Upper lobe of left lung (tissue), 6 donors: ENCODE data around the gene MIS18A. TPM values are rescaled to one million over a fixed set of nuclear protein-coding genes. Genes with fewer than 3 reads are reported as not detected.
A peak's percentile ranks its signal among the peaks of the same experiment; 100 is the strongest.

ENCODE experiments used
- ATAC-seq, 2 donors: fragments of 200-7000 bp; cut with Tn5 transposase; one replicate each; pipeline ENCODE4 v1.9.1; 2022; ENCODE audit warnings: mild to moderate bottlenecking in 2 of 2, moderate library complexity in 2 of 2; ENCODE audit not compliant: low FRiP score in 2 of 2
- DNase-seq, 2 donors: peaks; one replicate each; pipeline ENCODE4 v3.0.0-alpha.2; 2019 to 2020
- H3K27ac ChIP-seq, 4 donors: fragments of 200-600 bp; sonication (generic); one replicate each; pipeline ENCODE4 v1.5.1; 2016 to 2019
- H3K27me3 ChIP-seq, 4 donors: fragments of 200-600 bp; sonication (generic); one replicate each; pipeline ENCODE4 v1.5.1; 2017 to 2019
- H3K36me3 ChIP-seq, 4 donors: fragments of 200-600 bp; sonication (generic); one replicate each; pipeline ENCODE4 v1.5.1; 2016 to 2019
- H3K4me1 ChIP-seq, 4 donors: fragments of 200-600 bp; sonication (generic); one replicate each; pipeline ENCODE4 v1.5.1; 2018 to 2019
- H3K4me3 ChIP-seq, 4 donors: fragments of 200-600 bp; sonication (generic); one replicate each; pipeline ENCODE4 v1.5.1; 2017 to 2019; ENCODE audit warnings: mild to moderate bottlenecking in 2 of 4, moderate library complexity in 1 of 4
- H3K9me3 ChIP-seq, 4 donors: fragments of 200-600 bp; sonication (generic); one replicate each; pipeline ENCODE4 v1.5.1; 2018 to 2019
- CTCF ChIP-seq, 6 experiments: fragments of 450-650 bp in 4 of 6; fragments of 200-600 bp in 2 of 6; sonication (generic) in 2 of 6; IDR thresholded peaks; one replicate each; pipeline ENCODE4 v1.5.1; 2016 to 2019; ENCODE audit warnings: antibody characterized with exemption in 6 of 6
- EP300 ChIP-seq, 4 donors: sonication (generic); formaldehyde crosslinking; IDR thresholded peaks; one replicate each; pipeline ENCODE4 v1.5.1; 2017; ENCODE audit warnings: antibody characterized with exemption in 4 of 4, control low read depth in 2 of 4
- POLR2A ChIP-seq, 4 donors: fragments of 450-650 bp; IDR thresholded peaks; one replicate each; pipeline ENCODE4 v1.5.1; 2016 to 2017; ENCODE audit warnings: antibody characterized with exemption in 4 of 4, mild to moderate bottlenecking in 2 of 4
- POLR2AphosphoS5 ChIP-seq, 2 donors: sonication (generic); formaldehyde crosslinking; IDR thresholded peaks; one replicate each; pipeline ENCODE4 v1.5.1; 2017; ENCODE audit warnings: antibody characterized with exemption in 2 of 2
- WGBS, 2 donors: methylation state at CpG; one replicate each; pipeline ENCODE4 v1.1.5; 2017 to 2018; 5-methylcytosine and 5-hydroxymethylcytosine counted together
- total RNA-seq, 6 donors: library from RNA; depleted of rRNA in 4 of 6; stranded (reverse); fragments of >200 nt in 4 of 6; gene quantifications; one replicate each; pipeline versions ENCODE4 v1.1.0 to v1.2.1, GENCODE V29; 2016 to 2021
- donor health status: DM: no; HTN: no; CAD: no; lungs with moderate emphysema.
- donor health status: DM: no; HTN: yes; CAD: no; lungs with severe emphysema.

Gene MIS18A
- total RNA-seq, 6 donors from 2014 or later, result 3.3 to 7.8 (median 5.4) TPM; not detected in 1

DNA sequence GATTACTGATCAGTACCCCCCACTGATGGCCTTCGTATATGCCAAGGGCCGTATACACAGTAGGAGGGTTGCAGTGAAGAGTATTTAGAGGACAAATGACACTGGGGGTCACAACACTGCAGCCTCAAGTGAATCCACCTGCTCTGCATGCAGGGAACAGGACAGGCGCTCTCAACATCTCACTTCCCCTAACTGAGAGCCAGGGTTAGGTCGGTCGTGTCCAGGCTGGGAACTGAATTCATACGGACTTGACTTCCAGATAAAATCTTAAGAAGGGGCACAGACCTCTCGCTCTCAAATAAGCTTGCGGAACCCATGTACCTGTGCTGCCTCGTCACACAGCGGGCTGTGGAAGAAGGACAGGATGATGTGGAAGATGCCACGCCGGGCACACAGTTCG is 42.6 kb upstream of the MIS18A start:
- Histone ChIP-seq H3K9me3 (no peaks in the 10 kb centered on the region), H3K4me1 (no peaks in the 10 kb centered on the region), H3K27me3 (no peaks in the 10 kb centered on the region), H3K36me3 (peaks cover 23 to 94% (median 81%) of the 10 kb centered on the region in 4 donors), H3K4me3 (no peak overlapping the region), H3K27ac (no peak overlapping the region)
- no peak for TF ChIP-seq POLR2AphosphoS5 (IDR thresholded peaks at IDR 0.05)
- no peak for TF ChIP-seq POLR2A (IDR thresholded peaks at IDR 0.05)
- TF ChIP-seq CTCF (IDR thresholded peaks at IDR 0.05), result no peak
- TF ChIP-seq EP300 (IDR thresholded peaks at IDR 0.05), result no peak
- WGBS, 2 donors, result 95 to 96% methylated on average over 8 to 13 of the region's 13 CpGs
- no peak for ATAC-seq
- DNase-seq, result no peak

- DNase-seq (peak in 1 of 2 donors; percentile 72), ATAC-seq (no peak)
- Histone ChIP-seq H3K4me3 (no peak overlapping the region), H3K27me3 (no peaks in the 10 kb centered on the region), H3K9me3 (no peaks in the 10 kb centered on the region), H3K4me1 (no peaks in the 10 kb centered on the region), H3K27ac (no peak overlapping the region), H3K36me3 (peaks cover 26 to 98% (median 88%) of the 10 kb centered on the region in 4 donors)
- WGBS, 2 donors, result 93 to 96% methylated on average over 13 of the region's 13 CpGs
- TF ChIP-seq CTCF (IDR thresholded peaks at IDR 0.05) (no peak), EP300 (IDR thresholded peaks at IDR 0.05) (no peak), POLR2AphosphoS5 (IDR thresholded peaks at IDR 0.05) (no peak)
Measured at GRCh38 chr21:32320726-32321125, 41.9 kb upstream of the MIS18A start.

DNA sequence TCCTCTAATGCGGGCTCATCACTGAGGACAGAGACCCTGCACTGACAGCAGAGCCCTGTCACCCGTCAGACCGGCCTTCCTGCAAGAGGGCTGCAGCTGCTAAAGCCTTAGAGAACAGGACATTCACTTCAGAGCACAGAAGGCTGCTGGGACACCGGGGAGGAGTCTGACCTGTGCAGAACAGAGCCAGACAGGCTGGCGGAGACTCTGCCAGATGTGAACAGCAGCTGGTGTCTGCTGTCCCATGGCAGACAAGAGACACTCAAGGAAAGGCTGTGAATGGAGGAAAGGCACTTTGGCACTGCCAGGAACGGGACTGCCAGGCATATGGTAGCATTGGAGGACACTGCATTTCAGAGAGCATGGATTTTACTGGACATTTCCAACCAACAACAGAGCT is 41.2 kb upstream of the MIS18A start:
- no peak for DNase-seq
- Histone ChIP-seq H3K36me3 (peaks cover 26 to 98% (median 85%) of the 10 kb centered on the region in 4 donors), H3K9me3 (no peaks in the 10 kb centered on the region), H3K4me3 (no peak overlapping the region), H3K27ac (no peak overlapping the region), H3K27me3 (no peaks in the 10 kb centered on the region), H3K4me1 (no peaks in the 10 kb centered on the region)
- 84 to 90% methylated on average over 3 to 6 of the region's 6 CpGs for WGBS, 2 donors
- ATAC-seq, result no peak
- TF ChIP-seq CTCF (IDR thresholded peaks at IDR 0.05) (no peak), POLR2A (IDR thresholded peaks at IDR 0.05) (no peak), POLR2AphosphoS5 (IDR thresholded peaks at IDR 0.05) (no peak), EP300 (IDR thresholded peaks at IDR 0.05) (no peak)

GRCh38 chr21:32319012-32319411 is 40.2 kb upstream of the MIS18A start:
- WGBS, 2 donors, result 94 to 96% methylated on average over 6 to 7 of the region's 7 CpGs
- peaks cover 32 to 98% (median 83%) of the 10 kb centered on the region in 4 donors for H3K36me3 ChIP-seq
- H3K4me1 ChIP-seq, result no peaks in the 10 kb centered on the region
- ATAC-seq, result no peak
- no peaks in the 10 kb centered on the region for H3K27me3 ChIP-seq
- DNase-seq, result peak in 1 of 2 donors; percentile 51
- no peaks in the 10 kb centered on the region for H3K9me3 ChIP-seq
- TF ChIP-seq EP300 (IDR thresholded peaks at IDR 0.05) (no peak), POLR2AphosphoS5 (IDR thresholded peaks at IDR 0.05) (no peak), CTCF (IDR thresholded peaks at IDR 0.05) (no peak)
- no peak overlapping the region for H3K27ac ChIP-seq
- H3K4me3 ChIP-seq, result no peak overlapping the region

- Histone ChIP-seq H3K36me3 (peaks cover 27 to 97% (median 76%) of the 10 kb centered on the region in 4 donors), H3K4me3 (no peak overlapping the region), H3K9me3 (no peaks in the 10 kb centered on the region), H3K27ac (no peak overlapping the region), H3K27me3 (no peaks in the 10 kb centered on the region), H3K4me1 (no peaks in the 10 kb centered on the region)
- no peak for DNase-seq
- WGBS, 2 donors, result 87 to 93% methylated on average over 3 to 9 of the region's 9 CpGs
- ATAC-seq, result no peak
- TF ChIP-seq EP300 (IDR thresholded peaks at IDR 0.05) (no peak), POLR2AphosphoS5 (IDR thresholded peaks at IDR 0.05) (no peak)
Measured at GRCh38 chr21:32317726-32318125, 38.9 kb upstream of the MIS18A start.
